NCI-H2081 (cell line): Measurements from ENCODE around the gene PCGF2.
"Not testable (repeated sequence)": the region's sequence is repeated elsewhere in the genome, so short reads cannot be mapped to it uniquely, and the experiment has no call there.

Experiments
- DNase-seq, 2 experiments: peaks; one replicate each; lab custom pipeline; 2025; lab: John Stamatoyannopoulos, UW

PCGF2 gene

DNA sequence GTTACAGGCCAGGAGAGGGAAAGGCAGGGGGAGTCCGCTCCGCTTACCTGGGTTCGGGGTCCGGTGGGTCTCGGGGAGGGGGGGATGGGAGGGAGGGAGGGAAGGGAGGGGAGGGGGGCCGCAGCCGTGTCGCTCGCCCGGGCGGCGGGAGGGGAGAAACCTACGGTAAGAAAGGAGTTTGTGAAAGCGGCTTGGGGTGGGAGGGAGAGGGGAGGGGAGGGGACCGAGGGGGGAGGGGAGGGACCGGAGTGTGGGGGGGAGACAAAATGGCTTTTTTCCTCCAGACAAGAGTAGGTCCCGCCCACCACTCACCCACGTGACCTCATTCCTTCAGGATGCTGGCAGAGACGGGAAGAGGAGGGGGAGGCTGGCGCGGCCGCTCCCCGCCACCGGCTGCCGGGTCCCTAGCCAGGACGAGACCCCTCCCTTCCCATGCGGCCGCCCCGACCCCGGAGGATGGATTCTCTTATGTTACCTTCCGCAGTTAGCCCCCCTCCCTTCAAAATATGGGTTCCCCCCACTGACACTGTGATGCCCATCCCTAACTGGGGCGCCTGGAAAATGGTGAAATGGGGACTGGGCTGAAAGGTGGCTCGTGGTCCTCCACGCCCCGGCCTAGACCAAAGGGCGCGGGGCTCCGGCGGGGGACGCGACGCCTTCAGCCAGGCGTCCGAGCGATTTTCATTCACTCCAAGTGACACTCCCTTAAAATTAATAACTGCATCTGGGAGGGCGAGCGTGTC, at the start of gene PCGF2:
Gene PCGF2, minus strand, starts transcription at position 188 of the 743 bp plus-strand sequence. CDS start 7,934 bp downstream, outside the sequence.
- DNase-seq, result peak; percentile 95 to 96

GRCh38 chr17:38797828-38798227, 49.7 kb upstream of the PCGF2 start:
- no peak for DNase-seq

DNA sequence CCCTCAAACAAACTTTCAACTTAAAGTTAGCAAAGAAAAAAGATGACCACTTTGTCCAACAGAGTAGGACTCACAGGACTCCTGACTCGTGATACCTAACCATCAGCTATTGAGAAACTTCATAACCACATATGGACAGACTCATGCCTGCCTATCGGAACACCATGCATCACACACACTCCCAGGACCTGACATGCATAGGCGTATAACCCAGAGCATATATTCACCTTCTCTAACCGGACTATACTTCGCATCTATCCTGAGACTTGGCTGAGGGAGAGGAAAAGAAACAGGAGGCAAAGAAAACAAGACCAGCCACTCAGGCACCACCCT, 49.0 kb upstream of the PCGF2 start:
- no peak for DNase-seq

DNA sequence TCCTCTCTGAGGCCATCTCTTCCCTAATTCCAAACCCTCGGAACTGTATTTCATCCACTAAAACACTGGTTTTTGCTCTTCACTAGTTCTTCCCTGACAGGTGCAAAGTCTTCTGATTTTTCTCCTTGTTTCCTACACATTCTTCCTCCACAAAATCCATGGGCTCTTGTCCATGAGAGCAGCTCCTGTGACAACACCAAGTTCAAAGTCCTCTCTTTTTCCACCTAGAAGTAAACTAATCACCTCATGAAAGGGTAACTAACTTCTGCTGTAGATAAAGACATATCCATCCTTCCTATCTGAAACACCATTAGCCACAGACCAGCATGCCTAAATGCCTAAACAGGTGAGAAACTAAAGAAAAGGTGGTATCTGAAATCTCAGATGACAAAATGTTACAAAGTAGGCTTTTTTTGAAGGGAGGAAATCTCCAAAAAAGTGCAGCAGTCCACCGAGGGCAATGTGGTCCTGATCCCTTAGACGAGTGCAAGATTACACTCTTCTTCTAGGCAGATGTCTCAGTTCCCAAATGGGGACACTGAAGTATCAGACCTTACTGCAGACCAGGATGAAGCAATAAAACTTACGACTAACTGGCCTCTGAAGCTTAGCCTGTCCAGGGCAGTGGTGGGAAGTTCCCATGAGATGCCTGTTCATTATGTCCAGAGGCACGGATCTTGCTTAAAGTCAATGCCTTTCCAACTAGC, 48.5 kb upstream of the PCGF2 start:
- DNase-seq, result no peak

DNA sequence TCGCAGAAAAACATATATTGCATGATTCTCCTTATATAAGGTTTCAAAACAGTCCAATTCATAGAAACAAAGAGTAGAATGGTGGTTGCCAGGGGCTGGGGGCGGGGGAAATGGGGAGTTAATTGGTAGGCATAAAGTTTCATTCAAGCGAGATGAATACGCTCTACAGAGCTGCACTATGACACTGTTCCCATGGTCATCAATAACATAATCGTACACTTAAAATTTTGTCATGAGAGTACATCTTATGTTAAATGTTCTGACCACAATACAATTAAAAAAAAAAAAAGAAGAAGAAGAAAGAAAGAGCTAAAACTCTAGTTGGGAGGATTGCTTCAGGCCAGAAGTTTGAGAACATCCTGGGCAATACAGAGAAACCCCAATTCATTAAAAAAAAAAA, 46.1 kb upstream of the PCGF2 start:
- no peak for DNase-seq

DNA sequence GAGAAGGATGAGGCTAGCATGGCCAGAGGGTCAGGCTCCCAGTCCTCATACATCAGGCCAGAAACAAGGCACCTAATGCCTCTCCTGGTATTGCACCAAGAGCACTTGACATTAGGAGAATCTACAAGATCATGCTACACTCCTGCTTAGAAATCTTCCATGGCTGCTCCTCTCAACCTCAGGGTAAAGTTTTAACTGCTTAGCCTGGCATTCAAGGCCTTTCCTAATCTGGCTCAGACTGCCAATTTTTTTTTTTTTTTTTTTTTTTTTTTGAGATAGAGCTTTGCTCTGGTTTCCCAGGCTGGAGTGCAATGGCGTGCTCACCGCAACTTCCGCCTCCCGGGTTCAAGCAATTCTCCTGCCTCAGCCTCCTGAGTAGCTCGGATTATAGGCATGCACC, 43.0 kb upstream of the PCGF2 start:
- DNase-seq, result no peak

- not testable (repeated sequence) for DNase-seq
Observed at GRCh38 chr17:38790148-38790707, 42.1 kb upstream of the PCGF2 start.

GRCh38 chr17:38789185-38789584, 41.0 kb upstream of the PCGF2 start:
- DNase-seq, result no peak

- DNase-seq, result not testable (repeated sequence)
Observed at GRCh38 chr17:38787999-38788398, 39.9 kb upstream of the PCGF2 start.

GRCh38 chr17:38786372-38786771, 38.2 kb upstream of the PCGF2 start:
- no peak for DNase-seq

- DNase-seq, result no peak
Observed at GRCh38 chr17:38783227-38783626, 35.1 kb upstream of the PCGF2 start.

DNA sequence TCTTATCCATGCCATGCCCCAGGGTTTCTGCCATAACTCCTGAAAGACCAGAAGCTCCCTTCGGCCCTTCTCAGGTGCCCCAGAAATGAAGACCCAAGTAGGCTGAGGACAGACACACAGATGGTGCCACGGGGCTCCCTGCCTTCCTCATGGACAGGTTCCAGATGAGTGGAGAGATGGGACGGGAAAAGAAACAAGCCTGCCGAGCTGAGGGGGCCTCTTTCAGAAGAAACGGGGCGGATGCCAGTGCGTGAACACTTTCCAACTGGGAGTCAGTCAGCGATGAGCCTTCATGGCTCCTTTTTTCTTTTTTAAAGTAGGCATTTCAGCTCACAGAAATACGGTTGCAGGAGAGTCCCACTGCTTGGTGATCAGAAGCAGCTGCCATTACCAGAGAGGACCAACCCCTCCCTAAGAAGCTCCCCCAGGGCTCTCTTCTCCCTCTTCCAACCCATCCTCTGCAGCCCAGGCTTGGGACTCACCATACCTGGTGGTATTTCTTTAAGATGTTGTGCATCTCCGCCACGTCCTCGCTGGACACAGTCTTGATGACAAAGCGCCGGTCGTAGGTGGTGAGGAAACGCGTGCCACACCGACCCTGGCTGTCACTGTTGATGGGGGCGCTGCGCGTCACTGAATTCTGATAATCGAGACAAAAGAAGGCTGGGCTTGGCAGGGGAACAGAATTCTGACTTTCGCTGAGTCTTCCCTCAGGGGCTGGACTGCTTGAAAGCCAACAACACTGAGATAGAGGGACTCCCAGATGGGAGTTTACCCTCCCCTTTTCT, 32.0 kb upstream of the PCGF2 start:
- DNase-seq, result no peak

GRCh38 chr17:38777641-38778250, 29.6 kb upstream of the PCGF2 start:
- no peak for DNase-seq

GRCh38 chr17:38773258-38773657, 25.1 kb upstream of the PCGF2 start:
- no peak for DNase-seq

DNA sequence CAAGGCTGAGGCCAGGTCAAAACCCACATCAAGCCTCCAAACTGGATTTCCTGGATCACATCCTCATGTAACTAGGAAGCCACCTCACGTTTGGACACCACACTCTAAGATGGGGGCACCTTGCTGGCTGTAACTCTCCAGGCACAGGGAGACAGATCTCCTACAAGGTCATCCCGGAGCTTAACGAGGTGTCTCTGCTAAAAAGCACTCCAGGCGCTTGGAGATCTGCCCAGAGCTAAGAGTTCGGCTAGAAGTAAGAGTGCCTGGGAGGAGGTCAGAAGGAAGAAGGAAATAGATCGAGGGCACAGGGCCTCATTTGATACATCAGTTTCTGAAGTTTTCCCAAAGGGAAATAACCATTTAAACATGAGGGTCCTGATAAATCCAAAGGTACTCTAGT, 20.3 kb upstream of the PCGF2 start:
- DNase-seq, result no peak

DNA sequence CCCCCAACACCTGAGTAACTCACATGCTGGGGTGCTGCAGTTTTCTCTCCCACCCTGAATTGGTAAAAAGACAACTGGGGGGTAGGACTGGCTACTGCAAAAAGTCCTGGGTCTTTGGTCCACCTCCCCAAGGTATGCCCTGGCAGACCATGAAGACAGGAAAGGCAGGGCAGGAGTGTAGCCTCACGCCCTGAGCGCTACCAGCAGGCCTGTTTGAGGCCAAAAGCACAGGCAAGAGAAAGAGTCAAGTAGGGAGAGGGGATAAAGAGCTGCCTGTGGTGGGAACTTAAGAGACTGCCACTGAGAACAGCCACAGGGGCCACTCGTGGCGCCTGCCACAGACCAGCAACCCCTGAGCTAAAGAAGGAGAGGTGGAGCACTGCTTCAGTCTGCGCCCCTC, 18.2 kb upstream of the PCGF2 start:
- DNase-seq, result no peak

GRCh38 chr17:38762231-38762630, 14.1 kb upstream of the PCGF2 start:
- DNase-seq, result no peak

DNA sequence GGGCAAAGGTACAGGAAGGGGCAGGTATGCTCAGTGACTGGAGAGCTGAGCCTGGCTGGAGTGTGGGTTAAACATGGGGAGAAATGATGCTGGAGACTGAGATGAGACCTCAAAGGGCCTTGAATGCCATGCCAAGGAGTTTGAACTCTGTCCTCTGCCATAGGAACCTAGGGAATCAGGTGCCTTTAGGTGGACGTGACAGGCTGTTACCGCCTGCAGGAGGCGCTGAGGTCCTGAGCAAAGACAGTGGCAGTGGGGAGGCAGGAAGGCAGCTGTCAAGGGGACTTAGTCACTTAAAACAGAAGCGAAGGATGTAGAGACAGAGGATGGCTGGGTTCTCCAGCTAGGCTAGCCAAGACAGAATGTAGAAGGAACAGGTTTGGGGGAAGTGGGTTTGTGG, 13.5 kb upstream of the PCGF2 start:
- peak; percentile 20 to 28 for DNase-seq

DNA sequence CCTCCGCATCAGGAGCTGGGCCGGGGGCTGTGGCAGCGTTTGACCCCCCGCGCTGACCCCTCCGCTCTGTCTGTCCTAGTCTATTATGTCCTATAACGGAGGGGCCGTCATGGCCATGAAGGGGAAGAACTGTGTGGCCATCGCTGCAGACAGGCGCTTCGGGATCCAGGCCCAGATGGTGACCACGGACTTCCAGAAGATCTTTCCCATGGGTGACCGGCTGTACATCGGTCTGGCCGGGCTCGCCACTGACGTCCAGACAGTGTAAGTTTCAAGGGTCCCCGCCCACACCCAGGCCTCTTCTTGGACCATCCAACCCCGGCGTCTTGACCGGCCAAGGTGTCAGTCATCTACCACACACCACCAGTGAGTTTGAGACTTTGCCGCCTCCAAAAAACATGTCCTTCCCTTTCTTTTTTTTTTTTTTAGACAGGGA, 5.0 kb upstream of the PCGF2 start:
- no peak for DNase-seq

- DNase-seq, result peak; percentile 99 to 100
Observed at GRCh38 chr17:38752308-38753070, 4.4 kb upstream of the PCGF2 start, which contains the start of gene PSMB3. Gene PSMB3, plus strand, starts transcription at chr17:38752741. Its CDS starts 86 bp downstream, at chr17:38752827.

GRCh38 chr17:38751808-38752307, 3.7 kb upstream of the PCGF2 start:
- peak; percentile 85 to 88 for DNase-seq
